H54 (cell line): ENCODE results near the gene REXO1.
A peak's percentile ranks its signal among the peaks of the same experiment; 100 is the strongest.
"Not testable (repeated sequence)": the region's sequence is repeated elsewhere in the genome, so short reads cannot be mapped to it uniquely, and the experiment has no call there.

Experiments used
- DNase-seq: peaks from one replicate; pipeline ENCODE4 v3.0.0; 2011; ENCODE audit warnings: low spot score, mixed read lengths; ENCODE audit not compliant: insufficient read length
- FAIRE-seq: peaks from 3 replicates; lab custom pipeline; 2011; peaks lifted over from hg19 to GRCh38; lab: Jason Lieb, UNC
- POLR2A ChIP-seq: IDR thresholded peaks from 2 replicates; pipeline ENCODE4 v1.6.1; 2011; ENCODE audit warnings: low read depth, mild to moderate bottlenecking, low read length

REXO1 gene, protein sequence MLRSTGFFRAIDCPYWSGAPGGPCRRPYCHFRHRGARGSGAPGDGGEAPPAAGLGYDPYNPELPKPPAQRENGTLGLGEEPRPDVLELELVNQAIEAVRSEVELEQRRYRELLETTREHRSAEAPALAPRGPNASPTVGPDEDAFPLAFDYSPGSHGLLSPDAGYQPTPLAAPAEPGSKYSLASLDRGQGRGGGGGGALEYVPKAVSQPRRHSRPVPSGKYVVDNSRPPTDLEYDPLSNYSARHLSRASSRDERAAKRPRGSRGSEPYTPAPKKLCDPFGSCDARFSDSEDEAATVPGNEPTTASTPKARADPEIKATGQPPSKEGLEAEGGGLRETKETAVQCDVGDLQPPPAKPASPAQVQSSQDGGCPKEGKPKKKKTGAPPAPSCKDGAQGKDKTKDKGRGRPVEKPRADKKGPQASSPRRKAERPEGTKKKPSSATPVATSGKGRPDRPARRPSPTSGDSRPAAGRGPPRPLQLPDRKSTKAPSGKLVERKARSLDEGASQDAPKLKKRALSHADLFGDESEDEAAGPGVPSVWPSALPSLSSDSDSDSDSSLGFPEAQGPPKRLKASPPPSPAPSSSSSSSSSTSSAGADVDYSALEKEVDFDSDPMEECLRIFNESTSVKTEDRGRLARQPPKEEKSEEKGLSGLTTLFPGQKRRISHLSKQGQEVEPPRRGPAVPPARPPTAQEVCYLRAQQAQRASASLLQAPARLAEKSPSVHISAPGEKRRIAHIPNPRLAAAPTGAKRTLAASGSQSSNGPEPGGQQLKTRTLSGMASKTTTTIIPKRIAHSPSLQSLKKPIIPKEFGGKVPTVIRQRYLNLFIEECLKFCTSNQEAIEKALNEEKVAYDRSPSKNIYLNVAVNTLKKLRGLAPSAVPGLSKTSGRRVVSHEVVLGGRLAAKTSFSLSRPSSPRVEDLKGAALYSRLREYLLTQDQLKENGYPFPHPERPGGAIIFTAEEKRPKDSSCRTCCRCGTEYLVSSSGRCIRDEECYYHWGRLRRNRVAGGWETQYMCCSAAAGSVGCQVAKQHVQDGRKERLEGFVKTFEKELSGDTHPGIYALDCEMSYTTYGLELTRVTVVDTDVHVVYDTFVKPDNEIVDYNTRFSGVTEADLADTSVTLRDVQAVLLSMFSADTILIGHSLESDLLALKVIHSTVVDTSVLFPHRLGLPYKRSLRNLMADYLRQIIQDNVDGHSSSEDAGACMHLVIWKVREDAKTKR

DNA sequence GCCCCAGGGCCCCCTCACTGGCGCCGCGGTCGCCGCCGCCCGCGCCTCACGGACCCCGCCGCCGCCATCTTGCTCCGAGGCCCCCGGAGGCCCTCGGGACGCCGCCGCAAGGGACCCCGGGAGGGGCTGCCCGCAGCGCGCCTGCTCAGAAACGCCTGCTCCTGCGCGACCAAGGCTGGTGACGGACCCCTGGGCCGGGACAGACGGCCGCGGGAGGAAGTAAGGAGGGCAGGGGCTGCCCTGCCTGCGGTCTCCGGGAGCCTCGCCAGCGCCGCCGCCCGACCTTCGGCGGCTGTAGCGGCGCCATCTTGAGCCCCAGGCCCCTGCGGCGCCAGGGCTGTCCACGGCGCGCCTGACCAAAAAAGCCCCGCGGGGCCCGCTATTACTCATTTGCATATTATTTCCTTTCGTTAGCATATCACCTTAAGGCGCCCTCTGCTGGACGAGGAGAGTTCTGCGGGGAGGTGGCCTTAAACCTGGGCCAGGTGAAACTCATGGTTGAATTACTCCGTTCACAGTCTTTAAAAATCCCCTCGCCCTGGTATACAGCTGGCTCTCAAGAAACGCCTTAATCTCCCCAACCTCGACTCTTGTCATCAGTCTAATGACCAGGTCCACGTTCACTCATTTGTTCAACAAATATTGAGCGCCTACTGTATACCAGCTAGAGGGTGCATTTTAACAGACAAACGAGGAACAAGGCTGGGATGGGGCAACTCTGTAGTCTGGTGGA is at the start of gene REXO1:
REXO1 (minus strand) TSS at position 85 of the 733 bp plus-strand sequence. CDS start 125 bp downstream, outside the sequence.
- no peak for FAIRE-seq
- TF ChIP-seq POLR2A = peak; percentile 52
- DNase-seq = peak; percentile 93

DNA sequence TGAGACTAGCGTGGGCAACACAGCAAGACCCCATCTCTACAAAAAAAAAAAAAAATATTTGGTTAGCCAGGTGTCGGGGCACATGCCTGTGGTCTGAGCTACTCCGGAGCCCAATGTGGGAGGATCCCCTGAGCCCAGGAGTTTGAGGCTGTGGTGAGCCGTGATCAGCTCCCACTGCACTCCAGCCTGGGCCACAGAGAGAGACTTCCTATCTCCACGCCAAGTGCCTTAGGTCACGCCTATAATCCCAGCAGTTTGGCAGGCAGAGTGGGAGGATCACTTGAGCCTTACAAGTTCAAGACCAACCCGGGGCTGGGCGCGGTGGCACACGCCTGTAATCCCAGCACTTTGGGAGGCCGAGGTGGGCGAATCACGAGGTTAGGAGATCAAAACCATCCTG is 48.2 kb upstream of the REXO1 start:
- FAIRE-seq = no peak
- TF ChIP-seq POLR2A = no peak
- no peak for DNase-seq

DNA sequence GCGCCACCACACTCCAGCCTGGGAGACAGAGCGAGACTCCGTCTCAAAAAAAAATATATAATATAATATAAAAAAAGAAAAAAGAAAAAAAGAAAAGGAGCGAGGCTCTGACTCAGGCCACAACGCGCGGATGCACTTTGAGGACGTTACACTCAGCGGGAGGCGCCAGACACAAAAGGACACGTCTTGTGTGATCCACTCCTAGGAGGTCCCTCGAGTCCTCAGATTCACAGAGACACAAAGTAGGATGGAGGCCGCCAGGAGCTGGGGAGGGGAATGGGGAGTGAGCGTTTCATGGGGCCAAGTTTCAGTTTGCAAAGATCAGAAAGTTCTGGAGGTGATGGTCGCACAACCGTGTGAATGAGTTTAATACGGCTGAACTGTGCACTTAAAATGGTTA is 45.5 kb upstream of the REXO1 start:
- FAIRE-seq (no peak), DNase-seq (no peak)
- TF ChIP-seq POLR2A = no peak

DNA sequence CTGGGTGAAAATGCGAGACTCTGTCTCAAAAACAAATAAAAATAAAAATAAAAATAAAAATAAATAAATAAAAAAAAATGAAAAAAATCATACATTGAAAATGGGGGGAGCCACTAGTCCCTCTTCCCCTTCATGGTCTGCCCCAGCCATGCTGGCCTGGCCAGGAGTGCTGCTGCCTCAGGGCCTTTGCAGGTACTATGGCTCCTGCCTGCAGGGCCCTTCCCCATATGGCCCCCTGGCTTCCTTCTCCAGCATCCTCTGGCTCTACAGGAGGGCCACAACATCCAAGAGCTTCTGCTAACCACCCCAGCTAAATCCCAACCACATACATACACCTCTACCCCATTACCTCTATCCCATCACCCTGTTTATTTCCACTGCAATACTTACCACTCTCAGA is 41.6 kb upstream of the REXO1 start:
- no peak for TF ChIP-seq POLR2A
- FAIRE-seq (no peak), DNase-seq (no peak)

DNA sequence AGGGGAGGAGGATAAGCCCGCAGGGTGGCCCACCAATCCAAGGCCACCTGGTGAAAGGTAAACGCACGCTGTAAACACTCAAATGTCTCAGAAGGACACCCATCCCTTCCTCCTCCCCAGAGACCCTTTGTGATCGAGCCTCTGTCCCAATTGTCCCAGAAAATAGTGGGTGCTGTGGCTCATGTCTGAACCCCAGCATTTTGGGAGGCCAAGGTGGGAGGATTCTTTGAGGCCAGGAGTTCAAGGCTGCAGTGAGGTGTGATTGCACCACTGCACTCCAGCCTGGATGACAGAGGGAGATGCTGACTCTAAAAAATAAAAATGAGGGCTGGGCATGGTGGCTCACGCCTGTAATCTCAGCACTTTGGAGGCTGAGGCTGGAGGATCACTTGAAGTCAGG is 40.1 kb upstream of the REXO1 start:
- no peak for TF ChIP-seq POLR2A
- no peak for DNase-seq
- no peak for FAIRE-seq

DNA sequence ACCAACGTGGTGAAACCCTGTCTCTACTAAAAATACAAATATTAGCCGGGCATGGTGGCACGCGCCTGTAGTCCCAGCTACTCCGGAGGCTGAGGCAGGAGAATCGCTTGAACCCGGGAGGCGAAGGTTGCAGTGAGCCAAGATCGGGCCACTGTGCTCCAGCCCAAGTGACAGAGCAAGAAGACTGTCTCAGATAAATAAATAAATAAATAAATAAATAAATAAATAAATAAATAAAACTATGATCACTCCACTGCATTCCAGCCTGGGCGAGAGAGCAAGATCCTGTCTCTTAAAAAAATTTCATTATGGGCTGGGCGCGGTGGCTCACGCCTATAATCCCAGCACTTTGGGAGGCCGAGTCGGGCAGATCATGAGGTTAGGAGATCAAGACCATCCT is 38.1 kb upstream of the REXO1 start:
- FAIRE-seq, DNase-seq: not testable (repeated sequence)

DNA sequence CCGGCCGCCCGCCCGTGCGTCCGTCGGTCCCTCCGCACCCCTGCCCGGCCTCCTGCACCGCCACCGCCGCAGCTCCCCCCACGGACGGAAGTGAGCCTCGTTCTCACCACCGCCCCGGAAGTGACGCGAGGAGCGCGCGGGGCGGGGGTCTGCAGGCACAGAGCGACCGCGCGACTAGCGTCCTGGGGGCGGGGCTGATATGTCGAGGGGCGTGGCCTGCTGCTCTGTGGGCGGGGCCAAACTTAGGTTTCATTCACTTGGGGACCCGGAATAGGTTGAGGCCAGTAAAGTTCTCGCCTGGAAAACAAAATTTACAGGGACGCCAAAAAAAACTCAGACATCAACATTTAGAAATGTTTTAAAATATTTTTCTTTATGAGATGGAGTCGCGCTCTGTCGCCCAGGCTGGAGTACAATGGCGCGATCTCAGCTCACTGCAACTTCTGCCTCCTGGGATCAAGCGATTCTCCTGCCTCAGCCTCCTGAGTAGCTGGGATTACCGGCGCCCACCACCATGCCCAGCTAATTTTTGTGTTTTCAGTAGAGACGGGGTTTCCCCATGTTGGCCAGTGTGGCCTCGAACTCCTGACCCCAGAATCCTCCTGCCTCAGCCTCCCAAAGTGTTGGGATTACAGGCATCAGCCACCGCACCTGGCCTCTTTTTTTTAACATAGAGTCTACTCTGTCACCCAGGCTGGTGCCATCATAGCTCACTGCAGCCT is 37.3 kb upstream of the REXO1 start, which contains the start of gene ABHD17A:
ABHD17A (minus strand) TSS at position 99 of the 722 bp plus-strand sequence. CDS start 3,930 bp downstream, outside the sequence.
- peak; percentile 33 for FAIRE-seq
- peak; percentile 55; the same call in 1 of the 2 replicates for TF ChIP-seq POLR2A
- DNase-seq = peak; percentile 93

DNA sequence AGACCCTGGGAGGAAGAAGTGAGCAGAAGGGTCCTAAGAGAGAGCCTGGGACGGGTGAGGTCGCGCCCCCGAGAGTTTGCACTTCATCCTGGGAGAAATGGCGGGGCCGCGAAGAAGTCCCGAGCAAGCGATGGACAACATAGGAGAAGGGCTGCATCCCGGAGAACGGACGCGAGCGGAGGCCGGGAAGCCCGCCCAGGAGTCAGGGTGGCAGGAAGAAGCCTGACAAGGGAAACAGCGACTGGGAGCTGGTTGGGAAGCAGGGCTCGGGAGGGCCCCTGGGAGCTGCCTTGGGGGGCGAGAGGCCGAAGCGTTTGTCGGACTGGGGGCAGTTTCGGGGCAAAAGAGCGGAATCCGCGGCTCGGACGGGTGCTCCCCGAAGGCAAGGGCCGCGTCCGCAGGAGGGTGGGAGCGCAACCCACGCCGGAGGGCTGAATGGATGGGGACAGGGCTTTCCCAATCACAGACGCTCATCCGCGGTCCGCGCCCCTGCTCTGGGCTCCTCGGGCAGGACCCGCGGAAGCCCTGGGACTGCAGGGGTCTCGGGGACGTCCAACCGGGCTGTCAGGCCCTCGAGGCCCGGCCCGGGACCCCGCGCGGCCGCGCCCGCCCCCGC is 36.5 kb upstream of the REXO1 start:
- FAIRE-seq (no peak), DNase-seq (no peak)

DNA sequence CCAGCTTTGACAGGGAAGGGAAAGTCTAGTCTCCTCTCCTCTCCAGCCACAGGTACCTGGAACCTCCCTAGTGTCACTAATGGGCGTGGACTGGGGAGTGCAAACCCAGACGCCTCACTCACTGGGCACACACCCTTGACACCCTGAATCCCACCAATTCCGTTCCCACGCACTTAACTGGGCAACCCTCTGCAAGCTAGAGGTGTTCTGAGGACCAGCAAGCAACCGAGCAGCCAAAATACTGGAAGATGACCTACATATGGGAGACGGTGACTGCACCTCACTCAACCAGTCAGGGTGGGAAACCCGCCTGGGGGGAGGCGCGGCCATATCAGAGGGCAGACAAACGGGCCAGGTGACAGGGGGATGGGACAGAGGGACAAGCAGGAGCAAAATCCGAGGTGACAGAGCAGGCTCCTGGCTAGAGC is 36.0 kb upstream of the REXO1 start:
- no peak for DNase-seq
- FAIRE-seq = no peak
- no peak for TF ChIP-seq POLR2A

More for the DNA sequence above, 36.5 kb upstream of the REXO1 start:
- no peak for TF ChIP-seq POLR2A

DNA sequence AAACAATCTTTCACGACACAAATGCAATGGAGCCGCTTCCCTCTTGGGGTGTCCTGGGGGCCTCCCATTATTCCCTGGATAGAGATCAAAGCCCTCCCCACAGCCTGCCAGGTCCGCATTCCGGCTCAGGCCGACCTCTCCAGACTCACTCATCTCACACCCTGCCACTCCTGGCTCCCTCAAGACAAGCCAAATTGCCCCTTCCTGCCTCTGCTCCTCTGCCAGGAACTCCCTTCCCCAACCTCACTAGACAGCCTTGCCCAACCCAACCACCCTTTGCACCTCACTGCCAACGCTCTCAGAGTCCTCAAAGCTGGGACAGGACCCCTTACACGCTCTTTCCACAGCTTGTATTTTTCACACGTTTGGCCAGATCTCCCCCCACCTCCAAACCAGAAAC is 35.5 kb upstream of the REXO1 start:
- FAIRE-seq (no peak), DNase-seq (no peak)
- no peak for TF ChIP-seq POLR2A

DNA sequence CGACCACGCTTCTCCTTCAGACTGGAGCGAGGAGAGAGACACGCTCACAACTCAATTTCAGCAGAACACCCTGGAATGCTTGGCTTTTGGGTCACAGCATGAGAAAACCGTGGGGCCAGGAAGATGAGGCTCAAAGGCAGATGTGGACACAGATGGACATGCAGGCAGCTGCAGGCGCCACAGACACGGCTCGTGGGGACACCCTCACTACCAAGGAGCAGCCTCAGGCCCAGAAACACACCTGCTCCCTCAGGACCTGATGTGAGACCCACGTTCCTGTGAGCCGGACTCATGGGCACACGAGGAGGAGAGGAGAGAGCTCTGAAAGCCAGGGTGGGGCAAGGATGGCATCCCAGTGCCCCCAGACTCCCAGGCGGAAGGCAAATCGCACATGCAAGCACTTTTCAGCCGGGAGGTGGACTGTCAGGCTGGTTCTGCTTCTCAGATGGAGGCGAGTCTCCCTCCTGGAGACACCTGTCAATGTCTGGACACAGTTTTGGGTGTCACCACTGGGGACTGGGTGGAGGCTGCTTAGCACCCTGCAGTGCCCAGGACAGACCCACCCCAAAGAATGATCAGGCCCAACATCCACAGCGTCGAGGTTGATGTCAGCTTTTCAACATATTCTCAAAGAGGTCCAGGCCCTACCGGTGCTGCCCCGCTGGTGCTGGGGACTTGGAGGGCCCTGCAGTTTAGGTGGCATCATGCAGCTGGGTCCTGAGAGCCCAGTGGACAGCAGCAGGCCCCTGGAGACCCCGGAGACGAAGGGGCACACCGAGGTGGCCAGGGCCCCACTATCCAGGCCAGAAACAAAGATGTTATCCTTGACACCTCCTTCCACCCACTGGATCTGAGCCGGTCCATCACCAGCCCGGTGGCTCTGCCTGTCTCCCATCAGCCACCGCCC is 34.8 kb upstream of the REXO1 start:
- FAIRE-seq = no peak
- TF ChIP-seq POLR2A = no peak

More for the DNA sequence above, 34.8 kb upstream of the REXO1 start:
- no peak for DNase-seq
